ENCODE data around the gene FANCG.

DNA sequence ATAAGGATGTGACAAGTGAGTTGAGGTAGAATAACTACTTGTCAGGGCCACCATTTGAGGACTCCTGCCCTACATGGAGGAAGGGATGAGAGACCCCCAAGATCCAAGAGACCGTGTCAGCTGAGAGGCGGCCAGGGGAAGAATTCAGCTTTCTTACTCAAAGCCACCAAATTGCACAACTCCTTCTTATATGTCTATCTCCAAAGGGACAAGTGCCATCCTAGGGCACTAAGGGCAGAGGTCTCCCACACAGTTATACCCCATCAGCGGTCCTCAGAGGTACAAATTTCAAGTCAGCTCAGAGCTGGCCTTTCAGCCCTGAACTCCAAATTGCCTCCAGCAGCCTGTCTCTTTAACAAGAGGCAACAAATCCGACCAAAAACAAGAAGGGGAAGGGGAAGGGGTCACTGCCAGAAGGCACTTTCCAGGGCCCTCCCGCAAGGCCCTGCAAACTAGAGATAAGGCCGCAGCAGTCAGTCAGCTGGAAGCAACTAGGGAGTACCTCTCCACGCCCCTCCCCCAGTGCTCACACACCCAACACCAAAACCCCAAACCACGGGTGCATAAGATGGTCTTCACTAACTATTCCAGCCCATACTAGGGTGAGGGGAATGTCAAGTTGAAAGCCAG, 29.3 kb upstream of the FANCG start:
- TF ChIP-seq POLR2A (IDR thresholded peaks at IDR 0.05) (no peak), POLR2AphosphoS5 (IDR thresholded peaks at IDR 0.05; ENCODE audit: insufficient read depth in 1 of 2, low read depth in 1 of 2) (no peak)

All from vagina (tissue), 2 donors.